ENCODE data around the gene CDON. TPM values are rescaled to one million over a fixed set of nuclear protein-coding genes. Genes with fewer than 3 reads are reported as not detected.

CDON gene
- total RNA-seq, 1 experiment from 2014 or later: 34.1 TPM

GRCh38 chr11:126098204-126098769, 35.6 kb upstream of the CDON start (continued):
- TF ChIP-seq ZNF425 (CRISPR knock-in tag; conservative IDR thresholded peaks at IDR 0.05) (no peak), GRHL2 (CRISPR knock-in tag; IDR thresholded peaks at IDR 0.05; ENCODE audit: insufficient replicate concordance, severe bottlenecking) (no peak), ZNF281 (CRISPR knock-in tag; IDR thresholded peaks at IDR 0.05) (no peak), MAX (CRISPR knock-in tag; IDR thresholded peaks at IDR 0.05) (no peak), ATF6 (CRISPR knock-in tag; IDR thresholded peaks at IDR 0.05) (no peak), IRF2 (CRISPR knock-in tag; IDR thresholded peaks at IDR 0.05; ENCODE audit: borderline replicate concordance, low read depth) (no peak), ZNF232 (CRISPR knock-in tag; IDR thresholded peaks at IDR 0.05) (no peak), KAT7 (CRISPR knock-in tag; IDR thresholded peaks at IDR 0.05; ENCODE audit: borderline replicate concordance) (no peak), CBFB (CRISPR knock-in tag; IDR thresholded peaks at IDR 0.05; ENCODE audit: low read depth) (no peak), TEAD1 (CRISPR knock-in tag; IDR thresholded peaks at IDR 0.05) (no peak), ZBTB43 (CRISPR knock-in tag; IDR thresholded peaks at IDR 0.05) (no peak)

- POLR2A ChIA-PET: no interaction called here
- H3K9me3 Mint-ChIP-seq: no peaks in the 10 kb centered on the region
- TF ChIP-seq FOXP4 (CRISPR knock-in tag; IDR thresholded peaks at IDR 0.05) (no peak), PRDM15 (CRISPR knock-in tag; IDR thresholded peaks at IDR 0.05) (no peak), NR1H2 (CRISPR knock-in tag; IDR thresholded peaks at IDR 0.05) (no peak), ZNF396 (CRISPR knock-in tag; IDR thresholded peaks at IDR 0.05; ENCODE audit: borderline replicate concordance) (no peak), FOXP1 (CRISPR knock-in tag; IDR thresholded peaks at IDR 0.05; ENCODE audit: borderline replicate concordance) (no peak), NFE2L1 (CRISPR knock-in tag; IDR thresholded peaks at IDR 0.05) (no peak)
- CTCF ChIA-PET: interaction anchor here (1.1 kb wide), 1 partner anchor 12 kb away, joined by 3 read pairs; no protein-coding TSS in a partner anchor
- no peaks in the 10 kb centered on the region for H3K36me3 Mint-ChIP-seq
- no peak overlapping the region for H3K27ac Mint-ChIP-seq
- DNase-seq (ENCODE audit: low spot score) (no peak), ATAC-seq (no peak)
- H3K4me1 Mint-ChIP-seq: peaks cover 22% of the 10 kb centered on the region
- no peaks in the 10 kb centered on the region; the same call in 1 of the 2 replicates for H3K27me3 Mint-ChIP-seq (ENCODE audit: low read depth)
- no peak overlapping the region for H3K4me3 Mint-ChIP-seq
These were observed 33.1 kb upstream of the CDON start for GRCh38 chr11:126095745-126096144.
